HG03159 (cell line): ENCODE measurements around the gene MTMR11.

Experiments
- ATAC-seq: cut with Tn5 transposase; IDR thresholded peaks from one replicate; pipeline ENCODE4 v1.9.1; 2021; ENCODE audit warnings: mild to moderate bottlenecking, moderate library complexity; ENCODE audit not compliant: unreplicated experiment

Gene MTMR11

DNA sequence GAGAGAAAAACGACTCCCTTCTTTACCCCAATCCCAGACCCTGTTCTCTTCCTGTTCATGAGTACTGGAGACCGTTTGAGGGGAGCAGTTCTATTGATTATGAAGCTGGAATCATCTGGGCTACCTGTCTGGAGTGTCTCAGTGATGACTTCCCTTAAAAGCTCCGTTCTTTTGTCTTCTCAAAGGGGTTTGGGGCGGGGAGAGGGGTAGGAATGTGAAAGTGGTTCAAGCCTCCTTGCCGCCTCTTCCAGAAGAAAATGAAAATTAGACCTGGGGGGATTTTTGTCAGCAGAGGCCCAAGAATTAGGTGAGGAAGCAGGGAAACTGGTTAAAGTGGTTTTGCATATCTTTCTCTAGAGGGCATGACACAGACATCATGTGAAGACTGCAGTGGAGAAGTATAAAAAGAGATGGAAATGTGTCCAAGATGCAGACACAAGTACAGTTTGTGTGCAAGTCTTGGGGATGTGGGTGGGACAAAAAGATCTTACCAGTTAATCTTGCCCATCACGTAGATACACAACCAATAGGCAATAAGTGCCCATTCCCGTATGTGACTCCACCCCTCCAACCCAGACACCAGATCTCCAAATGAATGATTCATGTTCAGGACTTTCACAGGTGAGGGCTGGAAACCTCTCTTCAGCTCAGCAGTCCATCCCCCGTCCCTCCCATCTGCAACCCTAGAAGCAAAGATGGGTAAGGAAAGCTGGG is 470 bp upstream of the MTMR11 start:
- no peak for ATAC-seq

GRCh38 chr1:149934356-149934755 is 2.3 kb downstream of the MTMR11 start:
- ATAC-seq = no peak

DNA sequence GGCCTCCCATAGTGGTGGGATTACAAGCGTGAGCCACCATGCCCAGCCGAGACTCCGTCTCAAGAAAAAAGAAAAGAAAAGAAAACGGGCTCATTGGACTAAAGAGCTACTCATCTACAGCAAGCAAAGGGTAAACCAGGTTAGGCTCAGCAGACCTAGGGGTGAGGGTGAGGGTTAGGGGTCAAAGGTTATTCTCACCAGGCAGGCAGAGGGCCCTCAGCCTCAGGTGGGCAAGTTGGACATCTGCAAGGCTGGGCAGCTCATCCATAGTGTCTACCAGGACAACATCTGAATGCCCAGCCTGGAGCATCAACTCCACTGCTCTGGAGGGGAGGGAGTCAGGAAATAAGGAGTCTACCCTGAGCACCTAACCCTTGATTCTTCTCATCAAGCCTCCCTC is 3.5 kb downstream of the MTMR11 start:
- no peak for ATAC-seq

- ATAC-seq = no peak
These were observed 4.2 kb downstream of the MTMR11 start for GRCh38 chr1:149932474-149932873.

- no peak for ATAC-seq
These were observed 5.4 kb downstream of the MTMR11 start for GRCh38 chr1:149931212-149931790.

GRCh38 chr1:149929856-149930255 is 6.8 kb downstream of the MTMR11 start:
- no peak for ATAC-seq

- ATAC-seq = no peak
These were observed 8.3 kb downstream of the MTMR11 start for GRCh38 chr1:149928401-149928724.

GRCh38 chr1:149927563-149928400 is 8.9 kb downstream of the MTMR11 start, which contains the start of gene SF3B4:
TSS of gene SF3B4 (minus strand) at chr1:149927803. CDS start at chr1:149927759, 44 bp downstream.
- ATAC-seq = peak; percentile 90

DNA sequence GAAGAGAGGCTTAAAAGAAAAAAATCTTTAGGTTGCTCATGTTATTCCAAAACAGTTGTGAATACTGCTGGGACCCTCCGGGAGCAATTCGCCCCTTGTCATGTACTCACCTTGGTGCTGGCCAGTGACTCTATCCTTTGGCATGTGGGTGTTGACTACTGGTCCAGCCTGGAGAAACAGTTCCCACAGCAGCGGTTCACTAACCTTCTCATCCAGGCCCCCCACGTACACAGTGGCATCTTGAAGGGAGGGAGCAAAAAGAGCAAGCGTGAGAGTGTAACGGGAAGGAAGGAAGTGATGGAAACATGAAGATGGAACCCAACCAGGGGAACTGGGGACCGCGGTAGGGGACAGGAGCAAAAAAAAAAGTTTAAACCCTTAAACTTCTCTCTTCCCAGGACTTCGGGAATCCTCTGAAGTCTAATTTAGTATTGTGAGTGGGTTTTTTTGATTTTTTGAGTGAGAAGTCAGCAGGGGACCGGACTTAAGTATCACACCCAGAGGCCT is 9.6 kb downstream of the MTMR11 start:
- ATAC-seq = no peak

DNA sequence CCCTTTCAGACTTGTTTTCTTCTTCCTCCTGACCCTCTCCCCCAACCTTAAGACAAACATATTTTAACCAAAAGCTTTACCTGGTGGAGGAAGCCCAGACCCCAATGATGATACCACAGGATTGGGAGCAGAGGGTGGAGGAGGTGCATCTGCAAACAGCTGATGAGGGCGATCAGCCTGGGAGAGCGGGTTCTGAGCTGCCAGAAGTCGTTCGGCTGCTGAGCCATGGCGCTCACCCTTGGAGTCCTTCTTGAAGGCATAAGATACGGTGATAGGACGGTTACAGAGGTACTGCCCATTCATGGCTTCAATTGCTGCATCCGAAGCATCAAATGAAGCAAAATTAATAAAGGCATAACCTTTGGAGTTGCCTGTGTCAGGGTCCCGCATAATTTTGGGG is 10.4 kb downstream of the MTMR11 start:
- no peak for ATAC-seq

- no peak for ATAC-seq
These were observed 10.9 kb downstream of the MTMR11 start for GRCh38 chr1:149925751-149926150.

DNA sequence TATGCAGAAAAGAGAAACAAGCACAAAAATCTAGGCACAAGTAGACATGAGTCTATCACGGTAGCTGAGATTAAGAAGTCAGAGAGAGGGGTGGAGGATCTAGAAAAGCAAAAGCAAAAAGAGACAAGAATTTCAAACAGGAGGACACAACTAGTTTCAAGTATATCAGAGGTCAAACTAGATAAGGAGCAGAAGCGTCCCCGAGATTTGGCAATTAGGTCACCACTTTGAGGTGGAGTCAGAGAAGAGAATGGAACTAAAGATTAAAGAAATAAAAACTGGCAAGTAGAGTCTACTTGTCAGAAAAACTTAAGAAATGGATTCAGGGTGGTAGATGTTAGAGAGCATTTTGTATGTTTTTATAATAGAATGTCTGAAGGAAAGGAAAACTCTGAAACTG is 11.3 kb downstream of the MTMR11 start:
- no peak for ATAC-seq

- no peak for ATAC-seq
These were observed 13.1 kb downstream of the MTMR11 start for GRCh38 chr1:149923626-149924025.

DNA sequence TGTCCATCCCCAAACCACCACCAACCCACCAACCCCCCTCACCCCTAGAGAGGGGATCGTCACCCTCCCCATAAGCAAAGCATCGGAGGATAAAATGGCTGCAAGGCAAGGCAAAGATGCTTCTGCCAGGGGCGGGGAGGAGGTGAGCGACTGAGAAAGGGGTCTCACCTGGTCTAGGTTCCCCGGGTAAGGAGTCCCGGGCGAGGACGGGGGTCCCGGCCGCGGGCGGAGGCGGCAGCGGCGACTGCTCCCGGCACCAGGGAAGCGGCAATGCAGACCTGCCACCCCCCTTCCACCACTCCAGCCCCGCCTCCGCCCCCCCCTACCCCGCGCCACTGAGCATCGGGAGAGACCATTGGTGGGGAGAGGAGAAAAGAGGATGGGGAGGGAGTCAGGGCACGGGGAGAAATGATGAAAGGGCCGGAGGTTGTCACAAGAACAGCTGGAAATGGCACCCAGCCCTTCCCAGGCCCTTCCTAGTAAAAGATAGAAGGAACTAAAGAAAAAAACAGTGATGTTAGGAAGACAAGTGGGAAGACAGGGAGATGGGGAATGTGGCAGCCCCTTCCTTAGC is 19.0 kb downstream of the MTMR11 start, which contains the start of gene SV2A:
SV2A (minus strand) TSS at position 274 of the 574 bp plus-strand sequence. CDS start 4,004 bp downstream, outside the sequence.
- ATAC-seq = no peak

DNA sequence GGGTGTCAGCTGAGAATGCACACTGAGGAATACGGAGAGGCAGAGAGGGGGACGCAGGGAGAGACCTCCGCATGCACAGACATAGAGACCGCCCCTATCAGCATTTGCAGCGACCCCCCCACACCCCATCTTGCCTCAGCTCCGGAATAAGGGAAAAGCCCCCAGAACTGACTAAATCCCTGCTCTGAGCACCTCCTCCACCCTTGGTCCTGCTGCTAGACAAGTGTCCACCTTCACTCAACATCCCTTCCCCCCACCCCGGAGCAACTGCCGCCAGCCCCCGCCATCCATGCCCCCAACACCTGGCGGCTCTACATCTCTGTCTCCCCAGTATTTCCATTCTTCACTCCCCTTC is 19.8 kb downstream of the MTMR11 start:
- no peak for ATAC-seq

GRCh38 chr1:149916193-149916897 is 20.3 kb downstream of the MTMR11 start:
- ATAC-seq = no peak

GRCh38 chr1:149915429-149916192 is 21.1 kb downstream of the MTMR11 start:
- ATAC-seq = no peak

DNA sequence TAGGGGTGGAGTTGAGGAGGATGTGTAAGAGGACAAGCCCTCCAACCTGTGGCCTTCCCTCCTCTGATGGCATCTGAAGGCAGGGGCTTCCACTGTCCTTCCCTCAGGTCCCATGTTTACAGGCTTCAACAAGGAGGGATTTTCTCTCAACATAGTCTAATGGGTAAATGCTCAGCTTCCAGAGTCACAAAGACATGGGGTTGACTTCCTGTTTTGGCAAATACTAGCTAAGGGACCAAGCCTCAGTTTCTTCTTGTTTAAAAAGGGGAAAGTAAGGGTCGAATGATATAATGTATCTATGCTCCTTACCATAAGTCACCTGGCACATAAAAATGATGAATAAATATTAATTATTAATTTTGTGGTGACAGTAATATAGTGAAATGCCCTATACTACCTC is 22.1 kb downstream of the MTMR11 start:
- no peak for ATAC-seq

GRCh38 chr1:149906570-149907075 is 30.1 kb downstream of the MTMR11 start:
- no peak for ATAC-seq
